Stimulated activated naive CD8-positive, alpha-beta T cell treated with anti-CD3 and anti-CD28 coated beads, Interleukin-15, amount 100 ng/mL, for 72 hours (primary cell): ENCODE measurements around the gene UGT1A9.
"Not testable (repeated sequence)": the region's sequence is repeated elsewhere in the genome, so short reads cannot be mapped to it uniquely, and the experiment has no call there.

Source experiments
- ATAC-seq: fragments of 150-1000 bp; cut with Tn5 transposase; 2 replicates; pipeline ENCODE4 v1.10.0; 2021; ENCODE audit warnings: mild to moderate bottlenecking, moderate library complexity
- DNase-seq, 2 donors: peaks; one replicate each; pipeline ENCODE4 v3.0.0; 2021 to 2022
- H3K27ac Mint-ChIP-seq, 2 donors: one replicate each; pipeline ENCODE4 v1.8.0; 2022; ENCODE audit warnings: mild to moderate bottlenecking in 2 of 2, mixed read lengths in 2 of 2, moderate library complexity in 2 of 2
- H3K27me3 Mint-ChIP-seq: one replicate; pipeline ENCODE4 v1.8.0; 2022; ENCODE audit warnings: mixed read lengths
- H3K4me1 Mint-ChIP-seq: one replicate; pipeline ENCODE4 v1.8.0; 2022; ENCODE audit warnings: mild to moderate bottlenecking, mixed read lengths
- H3K4me3 Mint-ChIP-seq, 2 donors: one replicate each; pipeline ENCODE4 v1.8.0; 2022; ENCODE audit warnings: mild to moderate bottlenecking in 2 of 2, mixed read lengths in 2 of 2, moderate library complexity in 1 of 2
- H3K9me3 Mint-ChIP-seq, 2 donors: one replicate each; pipeline ENCODE4 v1.8.0; 2022; ENCODE audit warnings: mixed read lengths in 2 of 2

The UGT1A9 gene

DNA sequence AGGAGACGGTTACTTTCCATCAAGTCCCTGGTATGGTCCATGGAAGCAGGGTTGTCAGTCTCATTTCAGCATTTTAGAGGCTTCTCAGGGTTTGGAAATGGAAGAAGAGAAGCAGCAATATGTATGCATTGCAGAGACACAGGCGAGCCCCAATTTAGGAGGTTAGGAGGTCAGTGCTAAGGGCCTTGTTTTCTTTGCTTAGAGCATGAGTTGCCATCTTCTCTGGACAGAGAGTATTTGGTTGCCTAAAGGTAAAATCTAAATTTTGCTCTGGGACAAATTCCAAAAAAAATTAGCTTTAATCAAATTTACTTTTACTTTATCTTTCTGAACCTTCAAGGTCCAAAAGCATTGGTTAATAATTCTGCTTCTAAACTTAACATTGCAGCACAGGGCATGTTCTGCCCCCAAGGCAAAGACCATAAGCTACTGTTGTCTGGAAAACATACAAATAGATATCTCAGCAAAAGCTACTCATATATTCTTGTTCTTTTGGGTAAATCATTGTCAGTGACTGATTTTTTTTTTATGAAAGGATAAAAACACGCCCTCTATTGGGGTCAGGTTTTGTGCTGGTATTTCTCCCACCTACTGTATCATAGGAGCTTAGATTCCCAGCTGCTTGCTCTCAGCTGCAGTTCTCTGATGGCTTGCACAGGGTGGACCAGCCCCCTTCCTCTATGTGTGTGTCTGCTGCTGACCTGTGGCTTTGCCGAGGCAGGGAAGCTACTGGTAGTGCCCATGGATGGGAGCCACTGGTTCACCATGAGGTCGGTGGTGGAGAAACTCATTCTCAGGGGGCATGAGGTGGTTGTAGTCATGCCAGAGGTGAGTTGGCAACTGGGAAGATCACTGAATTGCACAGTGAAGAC, at the start of gene UGT1A9:
UGT1A9 (plus strand) TSS at position 609 of the 872 bp plus-strand sequence; CDS start at position 646, 37 bp downstream.
- no peak within 1 kb of the TSS for H3K27ac Mint-ChIP-seq
- peaks cover 0 to 9% of the 10 kb centered on the region in 2 donors for H3K9me3 Mint-ChIP-seq
- no peaks in the 10 kb centered on the region for H3K4me1 Mint-ChIP-seq
- no peak for DNase-seq
- H3K4me3 Mint-ChIP-seq: no peak within 1 kb of the TSS
- H3K27me3 Mint-ChIP-seq: peaks cover 36% of the 10 kb centered on the region
- no peak for ATAC-seq

DNA sequence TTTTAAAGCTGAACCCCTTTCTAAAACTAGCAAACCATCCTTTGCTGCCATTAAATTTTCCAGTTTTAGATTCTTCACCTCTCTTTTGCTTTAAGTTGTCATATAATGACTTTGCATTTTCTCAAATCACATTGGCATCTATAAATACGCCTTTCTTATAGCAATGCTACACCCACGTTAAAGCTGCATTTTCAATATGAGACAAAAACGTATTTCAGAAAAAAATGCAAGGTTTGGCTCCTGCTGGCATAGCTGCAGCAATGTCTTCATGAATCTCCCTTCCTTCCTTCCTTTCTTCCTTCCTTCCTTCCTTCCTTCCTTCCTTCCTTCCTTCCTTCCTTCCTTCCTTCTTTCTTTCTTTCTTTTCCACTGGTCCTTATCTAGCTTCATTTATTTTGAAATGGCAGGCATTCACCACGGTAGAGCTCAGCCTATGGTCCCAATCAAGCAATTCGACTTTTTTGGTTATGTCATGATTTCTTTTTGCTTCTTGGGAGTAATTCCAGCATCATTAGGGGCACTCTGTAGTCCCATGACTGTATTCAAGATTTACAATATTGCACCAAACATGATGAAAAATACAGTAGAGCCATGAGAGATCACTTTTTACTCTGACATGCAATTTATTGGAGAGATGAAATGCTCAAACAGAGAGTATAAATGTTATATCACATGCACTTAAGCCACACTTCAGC, 44.2 kb upstream of the UGT1A9 start:
- Mint-ChIP-seq H3K27me3 (peaks cover 24% of the 10 kb centered on the region), H3K9me3 (peaks cover 25 to 34% of the 10 kb centered on the region in 2 donors), H3K27ac (no peak overlapping the region), H3K4me1 (no peaks in the 10 kb centered on the region), H3K4me3 (no peak overlapping the region)
- DNase-seq (no peak), ATAC-seq (no peak)

DNA sequence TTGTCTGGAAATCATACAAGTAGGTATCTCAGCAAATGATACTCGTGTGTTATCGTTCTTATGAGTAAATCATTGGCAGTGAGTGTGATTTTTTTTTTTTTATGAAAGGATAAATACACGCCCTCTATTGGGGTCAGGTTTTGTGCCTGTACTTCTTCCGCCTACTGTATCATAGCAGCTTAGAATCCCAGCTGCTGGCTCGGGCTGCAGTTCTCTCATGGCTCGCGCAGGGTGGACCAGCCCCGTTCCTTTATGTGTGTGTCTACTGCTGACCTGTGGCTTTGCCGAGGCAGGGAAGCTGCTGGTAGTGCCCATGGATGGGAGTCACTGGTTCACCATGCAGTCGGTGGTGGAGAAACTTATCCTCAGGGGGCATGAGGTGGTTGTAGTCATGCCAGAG, 35.4 kb upstream of the UGT1A9 start, which contains the start of gene UGT1A10:
UGT1A10 (plus strand) TSS at position 143 of the 400 bp plus-strand sequence; CDS start at position 218, 75 bp downstream.
- peaks cover 10% of the 10 kb centered on the region for H3K27me3 Mint-ChIP-seq
- not testable (repeated sequence) for H3K27ac Mint-ChIP-seq, DNase-seq, H3K4me3 Mint-ChIP-seq, ATAC-seq, H3K9me3 Mint-ChIP-seq, H3K4me1 Mint-ChIP-seq

GRCh38 chr2:233638836-233639235, 32.9 kb upstream of the UGT1A9 start:
- H3K27me3 Mint-ChIP-seq: peaks cover 10% of the 10 kb centered on the region
- no peak for DNase-seq
- no peak overlapping the region for H3K4me3 Mint-ChIP-seq
- ATAC-seq: no peak
- no peaks in the 10 kb centered on the region for H3K9me3 Mint-ChIP-seq
- H3K27ac Mint-ChIP-seq: no peak overlapping the region
- peaks cover 8% of the 10 kb centered on the region for H3K4me1 Mint-ChIP-seq

- ATAC-seq: no peak
- no peak overlapping the region for H3K27ac Mint-ChIP-seq
- H3K27me3 Mint-ChIP-seq: peaks cover 10% of the 10 kb centered on the region
- H3K4me3 Mint-ChIP-seq: no peak overlapping the region
- H3K9me3 Mint-ChIP-seq: peaks cover 0 to 7% of the 10 kb centered on the region in 2 donors
- peaks cover 8% of the 10 kb centered on the region for H3K4me1 Mint-ChIP-seq
- DNase-seq: no peak
Observed at GRCh38 chr2:233639860-233640259, 31.8 kb upstream of the UGT1A9 start.

DNA sequence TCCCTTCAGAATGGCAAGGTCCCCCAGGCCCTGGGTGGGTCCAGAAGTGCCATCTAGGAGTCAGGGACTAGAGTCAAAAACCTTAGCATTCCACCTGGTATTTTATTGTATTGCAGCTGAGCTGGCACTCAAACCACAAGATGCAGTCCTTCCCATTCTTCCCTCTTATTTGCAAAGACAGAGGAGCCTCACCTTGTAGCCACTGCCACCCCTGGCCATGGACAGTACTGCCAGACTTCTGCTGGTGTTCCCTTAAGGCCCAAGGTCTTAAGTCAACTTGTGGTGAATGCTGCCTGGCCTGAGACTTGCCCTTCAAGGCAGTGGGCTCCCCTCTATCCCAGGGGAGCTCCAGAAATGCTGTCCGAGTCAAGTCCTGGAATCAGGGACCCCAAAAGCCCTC, 28.6 kb upstream of the UGT1A9 start:
- DNase-seq (no peak), ATAC-seq (no peak)
- Mint-ChIP-seq H3K4me3 (no peak overlapping the region), H3K27ac (no peak overlapping the region), H3K27me3 (no peaks in the 10 kb centered on the region), H3K9me3 (peaks cover 12 to 25% of the 10 kb centered on the region in 2 donors), H3K4me1 (peaks cover 8% of the 10 kb centered on the region)

DNA sequence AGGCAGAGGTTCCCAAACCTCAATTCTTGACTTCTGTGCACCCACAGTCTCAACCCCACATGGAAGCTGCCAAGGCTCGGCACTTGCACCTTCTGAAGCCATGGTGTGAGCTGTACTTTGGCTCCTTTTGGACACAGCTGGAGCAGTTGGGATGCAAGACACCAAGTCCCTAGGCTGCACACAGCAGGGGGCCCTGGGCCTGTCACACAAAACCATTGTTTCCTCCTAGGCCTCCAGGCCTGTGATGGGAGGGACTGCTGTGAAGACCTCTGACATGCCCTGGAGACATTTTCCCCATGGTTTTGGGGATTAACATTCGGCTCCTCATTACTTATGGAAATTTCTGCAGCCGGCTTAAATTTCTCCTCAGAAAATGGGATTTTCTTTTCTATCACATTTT, 25.7 kb upstream of the UGT1A9 start:
- not testable (repeated sequence) for DNase-seq, ATAC-seq, H3K4me1 Mint-ChIP-seq, H3K27ac Mint-ChIP-seq, H3K4me3 Mint-ChIP-seq, H3K27me3 Mint-ChIP-seq
- peaks cover 12 to 25% of the 10 kb centered on the region in 2 donors for H3K9me3 Mint-ChIP-seq

DNA sequence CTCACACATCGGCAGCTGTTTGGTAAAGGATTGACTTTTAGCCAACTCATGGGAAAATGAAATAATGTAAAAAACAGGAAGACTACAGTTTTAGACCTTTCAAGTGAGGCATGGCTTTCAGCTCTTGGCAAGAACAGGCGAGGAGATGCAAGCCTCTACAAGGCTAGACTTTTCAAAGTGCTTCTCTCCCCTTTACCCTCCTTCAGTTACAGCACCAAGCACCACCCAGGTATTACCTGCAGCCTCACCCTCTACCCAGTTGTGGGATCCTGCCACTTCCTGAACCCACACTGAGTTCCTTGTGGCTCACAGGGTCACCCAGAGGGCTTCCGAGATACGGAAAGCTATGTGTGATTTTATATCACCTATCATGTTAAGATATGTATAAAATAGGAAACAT, 20.7 kb upstream of the UGT1A9 start:
- Mint-ChIP-seq H3K4me1 (no peaks in the 10 kb centered on the region), H3K27me3 (peaks cover 15% of the 10 kb centered on the region), H3K27ac (no peak overlapping the region), H3K4me3 (no peak overlapping the region), H3K9me3 (peaks cover 12 to 18% of the 10 kb centered on the region in 2 donors)
- DNase-seq: no peak
- no peak for ATAC-seq

GRCh38 chr2:233651430-233651829, 20.3 kb upstream of the UGT1A9 start:
- Mint-ChIP-seq H3K9me3 (peaks cover 10 to 15% of the 10 kb centered on the region in 2 donors), H3K4me3 (no peak overlapping the region), H3K27ac (no peak overlapping the region), H3K27me3 (peaks cover 15% of the 10 kb centered on the region), H3K4me1 (no peaks in the 10 kb centered on the region)
- no peak for DNase-seq
- ATAC-seq: no peak

DNA sequence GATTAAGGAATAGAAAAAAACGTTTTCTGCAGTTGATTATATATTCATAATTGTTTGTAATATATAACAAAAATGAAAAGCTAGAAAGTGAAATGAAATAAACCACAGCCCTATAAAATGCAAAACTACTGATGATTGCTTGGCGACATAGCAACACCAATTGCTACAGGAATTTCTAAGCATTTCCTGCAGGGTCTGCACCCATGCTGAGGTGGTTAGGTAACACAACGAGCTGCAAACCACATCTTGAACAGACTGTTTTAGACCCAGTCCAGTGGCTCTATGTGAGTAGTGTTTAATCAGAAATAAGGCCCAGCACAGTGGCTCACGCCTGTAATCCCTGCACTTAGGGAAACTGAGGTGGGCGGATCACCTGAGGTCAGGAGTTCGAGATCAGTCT, 17.2 kb upstream of the UGT1A9 start:
- Mint-ChIP-seq H3K27ac (no peak overlapping the region), H3K9me3 (no peaks in the 10 kb centered on the region), H3K27me3 (peaks cover 15% of the 10 kb centered on the region), H3K4me3 (no peak overlapping the region), H3K4me1 (no peaks in the 10 kb centered on the region)
- DNase-seq (no peak), ATAC-seq (no peak)

- no peaks in the 10 kb centered on the region for H3K4me1 Mint-ChIP-seq
- no peak overlapping the region for H3K4me3 Mint-ChIP-seq
Observed at GRCh38 chr2:233655043-233655442, 16.7 kb upstream of the UGT1A9 start.

DNA sequence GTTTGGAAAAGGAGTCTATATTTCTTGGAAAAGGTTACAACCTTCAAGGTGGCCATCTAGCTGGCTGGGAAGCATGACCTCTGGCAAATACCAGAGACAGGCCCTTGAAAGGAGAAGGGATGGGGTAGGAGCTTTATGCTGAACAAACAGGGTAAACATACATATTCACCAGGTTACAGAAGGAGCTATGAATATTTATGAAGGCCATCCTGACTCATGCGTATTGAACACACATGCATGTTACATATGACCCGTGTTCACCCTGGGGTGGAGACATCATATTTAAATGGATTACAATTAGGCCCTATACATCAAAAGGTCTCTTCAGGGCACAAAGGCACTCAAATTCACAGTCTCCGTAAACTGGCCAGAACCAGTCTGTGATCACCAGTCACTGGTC, 15.8 kb upstream of the UGT1A9 start:
- H3K4me1 Mint-ChIP-seq, H3K9me3 Mint-ChIP-seq, ATAC-seq, H3K27ac Mint-ChIP-seq, DNase-seq, H3K4me3 Mint-ChIP-seq: not testable (repeated sequence)
- peaks cover 15% of the 10 kb centered on the region for H3K27me3 Mint-ChIP-seq

More at GRCh38 chr2:233655043-233655442, 16.7 kb upstream of the UGT1A9 start:
- Mint-ChIP-seq H3K27ac (no peak overlapping the region), H3K9me3 (no peaks in the 10 kb centered on the region), H3K27me3 (peaks cover 15% of the 10 kb centered on the region)
- no peak for ATAC-seq
- DNase-seq: no peak

GRCh38 chr2:233656443-233656842, 15.3 kb upstream of the UGT1A9 start:
- Mint-ChIP-seq H3K27me3 (peaks cover 15% of the 10 kb centered on the region), H3K9me3 (no peaks in the 10 kb centered on the region), H3K4me1 (no peaks in the 10 kb centered on the region), H3K27ac (no peak overlapping the region), H3K4me3 (no peak overlapping the region)
- ATAC-seq (no peak), DNase-seq (no peak)

- ATAC-seq (no peak), DNase-seq (no peak)
- no peak overlapping the region for H3K27ac Mint-ChIP-seq
- H3K4me3 Mint-ChIP-seq: no peak overlapping the region
- H3K4me1 Mint-ChIP-seq: no peaks in the 10 kb centered on the region
- peaks cover 0 to 7% of the 10 kb centered on the region in 2 donors for H3K9me3 Mint-ChIP-seq
- H3K27me3 Mint-ChIP-seq: peaks cover 6% of the 10 kb centered on the region
Observed at GRCh38 chr2:233658610-233659009, 13.1 kb upstream of the UGT1A9 start.

DNA sequence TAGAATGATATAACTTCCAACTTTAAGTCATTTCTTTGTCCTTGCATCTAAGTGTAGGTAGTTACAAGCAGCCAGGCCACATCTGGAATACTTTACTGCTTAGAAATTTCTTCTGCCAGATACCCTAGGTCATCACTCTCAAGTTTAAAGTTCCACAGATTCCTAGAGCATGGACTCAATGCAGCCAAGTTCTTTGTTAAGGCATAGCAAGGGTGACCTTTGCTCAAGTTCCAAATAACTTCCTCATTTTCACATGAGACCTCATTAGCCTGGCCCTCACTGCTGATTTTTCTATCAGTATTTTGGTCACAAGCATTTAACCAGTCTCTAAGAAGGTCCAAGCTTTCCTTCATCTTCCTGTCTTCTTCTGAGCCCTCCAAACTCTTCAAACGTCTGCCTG, 7.8 kb upstream of the UGT1A9 start:
- Mint-ChIP-seq H3K4me3 (no peak overlapping the region), H3K27me3 (peaks cover 10% of the 10 kb centered on the region), H3K27ac (no peak overlapping the region), H3K4me1 (no peaks in the 10 kb centered on the region), H3K9me3 (peaks cover 7 to 9% of the 10 kb centered on the region in 2 donors)
- no peak for ATAC-seq
- no peak for DNase-seq
